Activated CD4-positive, CD25-positive, alpha-beta regulatory T cell treated with anti-CD3 and anti-CD28 coated beads, Interleukin-2, amount 50 U/mL, for 72 hours (primary cell): ENCODE data around the gene NR3C2.

Experiments
- DNase-seq: peaks from one replicate; pipeline ENCODE4 v3.0.0; 2021

Gene NR3C2

DNA sequence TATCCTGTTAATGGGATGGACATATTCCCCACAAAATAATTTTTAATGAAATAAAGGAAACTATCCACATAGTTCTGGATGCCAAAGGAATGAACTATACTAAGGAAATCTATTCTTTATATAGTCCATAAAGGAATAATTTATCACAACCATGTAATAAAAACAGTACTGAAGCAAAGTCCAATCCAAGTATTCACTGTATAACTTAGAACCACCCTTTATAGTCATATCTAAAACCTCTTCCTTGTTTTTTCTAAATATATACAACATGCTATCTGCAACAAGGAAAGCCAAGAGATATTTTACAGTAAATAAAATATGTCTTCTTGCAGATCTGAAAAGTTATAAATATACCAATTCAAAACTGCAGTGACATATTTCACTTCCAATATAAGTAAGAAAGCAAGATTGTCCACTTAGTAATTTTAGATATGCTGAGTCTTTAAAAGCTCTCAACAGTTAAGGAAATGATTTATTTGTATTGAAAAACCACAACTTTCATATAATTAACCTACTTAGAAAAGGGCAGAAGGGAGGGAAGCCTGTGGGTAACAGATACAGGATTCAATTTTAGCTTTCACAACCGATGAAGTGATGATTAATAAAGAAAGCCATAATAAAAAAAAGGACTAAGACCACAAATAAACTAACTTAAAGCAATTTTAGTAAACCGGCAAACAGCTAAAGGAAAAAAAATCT, 8.0 kb downstream of the NR3C2 start:
- DNase-seq, result no peak

DNA sequence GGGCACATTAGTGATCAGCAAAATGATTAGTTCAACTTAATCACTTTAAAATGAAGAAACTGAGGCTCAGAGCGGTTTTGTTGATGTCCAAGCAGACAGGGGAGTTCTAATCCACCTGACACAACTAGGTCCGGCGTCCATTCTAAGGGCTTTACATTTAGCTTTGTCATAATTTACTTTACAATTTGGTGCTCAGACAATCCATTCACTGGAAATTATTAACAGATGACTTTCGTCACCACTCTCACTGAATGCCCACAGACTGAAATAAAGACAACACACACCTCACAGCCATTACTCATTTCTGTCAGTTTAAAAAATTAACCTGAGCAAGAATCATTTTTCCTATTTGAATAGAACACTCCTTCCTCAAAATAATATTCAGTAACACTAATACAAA, 10.8 kb downstream of the NR3C2 start:
- DNase-seq, result no peak

DNA sequence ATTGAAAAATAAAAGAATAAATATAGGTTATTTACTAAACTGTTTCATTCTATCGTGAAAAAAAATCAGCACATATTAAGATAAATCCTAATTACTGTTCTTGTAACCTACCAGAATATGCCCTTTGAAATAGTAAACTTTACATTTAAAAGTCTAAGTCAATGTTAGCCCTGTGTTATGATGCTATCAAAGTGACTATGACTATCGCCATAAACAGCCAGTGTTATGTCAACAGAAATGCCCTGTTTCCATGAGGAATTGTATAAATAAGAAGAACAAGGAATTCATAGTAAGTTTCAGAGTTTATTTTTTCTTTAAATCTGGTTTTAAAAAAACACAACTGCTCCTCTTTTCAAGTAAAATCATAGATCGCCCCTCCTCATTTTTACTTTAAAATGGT, 11.4 kb downstream of the NR3C2 start:
- DNase-seq, result no peak

DNA sequence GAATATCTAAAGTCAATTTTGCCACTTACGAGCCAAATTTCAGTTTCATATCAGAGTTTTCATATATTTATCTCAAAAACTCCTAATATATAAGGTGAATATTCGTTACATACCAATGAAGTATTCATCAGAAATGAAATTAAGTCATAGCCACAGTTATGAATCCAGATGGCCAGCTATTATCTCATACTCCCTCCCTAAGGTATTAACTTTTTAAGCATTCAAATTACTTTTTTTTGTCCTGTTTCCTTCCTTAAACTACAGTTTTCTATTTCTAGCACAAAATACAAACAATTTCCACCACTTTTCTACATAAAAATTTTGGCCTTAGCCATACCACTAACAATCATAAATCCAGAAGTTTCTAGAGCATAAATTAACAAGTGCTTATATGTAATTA, 13.0 kb downstream of the NR3C2 start:
- DNase-seq, result no peak

DNA sequence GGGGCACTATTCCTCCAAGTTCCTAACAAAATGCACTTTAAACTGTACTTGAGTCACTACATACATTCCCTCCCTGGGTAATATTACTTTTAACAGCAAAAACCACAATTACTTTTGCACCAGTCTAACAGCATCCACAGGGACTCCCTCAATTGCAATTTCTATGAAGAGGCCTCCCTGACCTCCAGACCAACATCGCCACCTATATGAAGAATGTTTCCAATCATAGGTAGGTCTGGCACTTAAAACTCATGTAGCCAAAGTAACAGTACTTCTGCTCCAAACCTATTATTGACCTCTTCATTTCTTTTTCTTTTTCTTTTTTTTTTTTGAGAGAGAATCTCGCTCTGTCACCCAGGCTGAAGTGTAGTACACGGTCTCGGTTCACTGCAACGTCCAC, 15.6 kb downstream of the NR3C2 start:
- no peak for DNase-seq

DNA sequence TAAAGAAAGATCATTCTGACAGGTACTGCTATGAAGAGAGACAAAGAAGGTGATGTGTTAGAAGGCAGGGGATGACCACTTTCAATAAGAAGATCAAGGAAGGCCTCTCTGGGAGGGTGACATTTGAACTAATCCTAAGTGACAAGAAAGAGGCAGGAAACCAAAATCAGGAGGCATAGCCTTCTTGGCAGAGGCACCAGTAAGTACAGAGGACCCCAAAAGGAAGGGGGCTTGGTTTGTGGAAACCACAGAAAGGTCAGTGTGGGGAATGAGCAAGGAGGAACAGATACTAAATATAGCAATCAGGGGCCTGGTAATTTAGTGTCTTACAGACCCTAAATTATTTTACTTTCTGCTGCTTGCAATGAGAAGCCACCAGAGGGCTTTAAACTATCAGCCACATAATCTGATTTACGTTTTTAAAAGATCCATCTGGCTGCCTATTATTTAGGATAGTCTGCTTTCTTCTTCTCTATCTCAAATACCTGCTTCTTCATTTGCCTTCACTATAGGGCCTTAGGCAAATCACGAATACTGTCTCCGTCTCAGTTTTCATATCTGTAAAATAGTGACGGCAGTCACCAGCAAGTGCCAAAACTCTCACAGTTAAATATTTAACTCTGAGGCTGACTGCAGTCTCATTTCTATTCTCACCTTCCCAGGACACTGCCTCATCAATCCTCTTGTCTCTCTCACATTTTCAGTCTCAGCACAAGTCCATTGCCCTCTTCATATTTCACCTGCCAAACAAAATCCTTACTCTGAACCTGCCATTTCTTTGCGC, 16.7 kb downstream of the NR3C2 start:
- no peak for DNase-seq

DNA sequence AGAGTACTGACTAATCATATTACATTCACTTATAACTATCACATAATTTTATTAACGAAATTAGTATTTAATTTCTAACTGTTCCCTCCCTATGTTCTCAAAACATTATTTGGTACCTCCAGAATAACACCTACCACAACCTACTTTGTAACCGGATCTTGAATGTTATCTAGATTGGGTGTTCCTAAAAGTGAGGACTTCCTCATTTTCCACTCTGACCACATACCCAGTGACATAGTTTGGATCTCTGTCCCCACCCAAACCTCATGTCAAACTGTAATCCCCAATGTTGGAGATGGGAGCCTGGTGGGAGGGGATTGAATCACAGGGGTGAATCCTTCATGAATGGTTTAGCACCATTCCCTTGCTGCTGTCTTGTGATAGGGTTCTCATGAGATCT, 21.8 kb downstream of the NR3C2 start:
- DNase-seq, result no peak

DNA sequence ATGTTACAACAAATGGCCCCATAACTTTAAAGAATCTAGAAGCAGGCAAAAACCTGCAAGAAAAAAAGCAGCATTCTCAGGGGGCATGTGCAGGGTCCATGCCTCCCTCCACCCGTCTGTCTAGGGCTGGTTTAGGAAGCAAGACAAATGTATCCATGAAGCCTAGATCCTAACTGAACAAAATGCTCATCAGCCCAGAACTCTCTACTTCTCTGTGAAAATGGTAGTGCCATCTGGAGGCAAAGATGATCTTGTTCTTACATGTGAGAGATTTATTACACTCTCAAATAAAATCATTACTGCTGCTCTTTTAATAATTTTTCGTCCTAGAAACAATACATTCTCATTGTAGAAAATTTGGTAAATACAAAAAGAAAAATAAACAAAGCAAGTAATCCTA, 26.7 kb downstream of the NR3C2 start:
- DNase-seq, result no peak

DNA sequence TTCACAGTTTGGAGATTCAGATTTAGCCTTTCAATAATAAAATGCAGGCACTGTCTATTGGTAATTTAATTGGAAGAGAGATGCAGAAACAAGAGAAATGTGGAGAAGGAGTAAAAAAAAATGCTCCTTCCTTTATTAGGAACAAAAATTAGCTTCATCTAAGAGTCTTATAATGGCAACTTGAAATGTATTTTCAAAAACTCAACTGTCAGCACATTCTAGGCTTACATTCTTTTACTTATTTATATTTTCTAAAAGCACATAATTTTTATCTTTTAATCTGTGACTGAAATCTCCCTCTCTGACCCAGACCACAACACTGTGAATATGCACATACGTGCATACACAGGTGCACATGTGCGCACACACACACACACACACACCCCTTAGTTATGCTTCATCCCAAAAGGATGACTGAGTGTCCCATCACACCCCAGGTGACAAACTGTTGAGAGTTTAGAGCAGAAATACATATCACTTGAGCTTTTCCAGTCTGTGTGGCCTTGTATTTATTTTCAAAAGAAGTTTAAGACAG, 29.7 kb downstream of the NR3C2 start:
- no peak for DNase-seq

DNA sequence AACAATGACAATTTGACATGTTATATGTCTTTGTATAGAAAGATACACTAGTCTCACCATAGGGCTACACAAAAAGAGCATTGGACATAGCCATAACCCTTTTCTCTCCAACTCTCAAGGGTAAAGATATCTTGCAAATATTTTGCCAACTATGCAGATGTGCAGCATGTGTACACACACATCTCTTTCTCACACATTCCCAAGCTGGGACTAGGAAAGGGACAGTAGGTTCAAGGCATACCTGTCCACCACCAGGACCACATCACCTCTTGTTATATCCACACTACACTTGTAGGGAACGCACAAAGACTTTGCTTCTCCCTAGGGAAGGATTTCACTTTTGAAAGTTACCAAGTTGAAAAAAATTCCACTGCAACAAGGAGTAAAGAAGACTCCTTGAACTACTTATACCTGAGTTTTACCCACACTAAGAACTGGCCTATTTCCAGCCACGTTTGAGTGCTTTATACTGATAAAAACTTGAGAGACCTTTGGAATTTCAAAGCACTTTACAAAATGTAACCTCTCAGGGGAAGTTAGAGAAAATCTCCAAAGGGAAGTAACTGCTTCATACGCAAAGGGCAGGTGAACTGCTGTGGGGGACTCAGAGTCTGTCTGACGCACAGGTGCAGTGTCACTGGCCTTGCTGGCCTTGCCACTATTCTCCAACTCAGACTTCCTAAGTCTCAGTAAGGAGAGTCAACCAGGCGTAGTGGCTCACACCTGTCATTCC, 36.9 kb downstream of the NR3C2 start:
- DNase-seq, result no peak

DNA sequence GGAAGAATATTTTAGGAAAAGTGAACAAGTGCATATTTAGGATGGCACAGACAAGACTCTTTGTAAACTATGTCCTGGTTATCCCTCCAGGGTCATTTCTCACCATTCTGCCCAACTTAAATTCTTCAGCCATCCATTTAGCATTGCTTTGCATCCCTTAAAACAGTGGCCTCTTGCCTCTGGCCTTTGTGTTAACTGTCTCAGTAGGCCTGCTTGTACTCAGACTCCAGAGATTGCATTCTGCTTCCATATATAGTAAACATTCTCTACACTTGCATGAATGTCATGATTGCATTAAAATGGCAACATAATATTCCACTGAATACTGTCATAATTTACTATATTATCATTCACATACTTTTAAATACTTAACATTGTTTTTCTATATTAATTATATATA, 43.2 kb downstream of the NR3C2 start:
- DNase-seq, result no peak

DNA sequence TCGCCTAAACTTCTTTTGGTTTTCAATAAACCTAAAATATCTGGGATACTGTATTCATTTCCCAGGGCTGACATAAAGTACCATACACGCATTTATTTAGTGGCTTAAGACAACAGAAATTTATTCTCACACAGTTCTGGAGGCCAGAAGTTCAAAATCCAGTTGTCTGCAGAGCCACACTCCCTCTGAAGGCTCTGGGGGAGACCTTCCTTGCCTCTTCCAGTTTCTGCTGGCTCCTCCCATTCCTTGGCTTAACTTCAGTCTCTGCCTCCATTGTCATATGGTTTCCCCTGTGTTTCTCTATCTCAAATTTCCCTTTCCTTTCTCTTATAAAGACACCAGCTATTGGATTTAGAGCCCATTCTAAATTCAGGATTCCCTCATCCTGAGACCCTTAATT, 44.4 kb downstream of the NR3C2 start:
- DNase-seq, result no peak

DNA sequence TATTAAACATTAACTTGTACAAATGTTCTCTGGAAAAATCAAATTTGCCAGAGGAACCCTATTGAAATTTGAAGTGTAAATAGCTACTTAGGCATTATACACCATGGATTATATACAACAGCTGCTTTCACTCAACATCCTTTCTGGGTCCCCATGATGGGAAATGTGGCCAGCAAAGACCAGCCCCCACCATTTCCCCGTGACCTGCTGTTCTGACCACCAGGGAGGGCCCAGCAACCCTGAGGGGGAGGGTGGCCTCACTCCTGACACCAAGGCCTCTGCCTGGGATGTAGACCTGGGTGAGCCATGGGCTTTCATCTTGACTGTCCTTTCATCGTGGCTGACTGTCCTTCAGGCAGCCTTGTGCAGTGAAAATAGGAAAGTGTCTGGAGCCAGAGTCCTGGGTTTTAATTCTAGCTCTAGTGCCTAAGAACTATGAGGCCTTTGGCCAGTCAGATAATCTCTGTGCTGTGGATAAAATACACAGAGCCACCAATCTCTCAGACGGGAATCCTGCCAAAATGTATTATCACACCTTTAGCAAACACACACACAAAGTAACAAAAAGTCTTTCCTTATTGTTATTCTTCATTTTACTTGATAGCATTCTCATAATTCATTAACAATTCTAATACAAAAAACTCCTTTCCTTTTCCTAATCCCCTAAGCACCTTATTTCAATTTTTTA, 45.1 kb downstream of the NR3C2 start:
- no peak for DNase-seq

DNA sequence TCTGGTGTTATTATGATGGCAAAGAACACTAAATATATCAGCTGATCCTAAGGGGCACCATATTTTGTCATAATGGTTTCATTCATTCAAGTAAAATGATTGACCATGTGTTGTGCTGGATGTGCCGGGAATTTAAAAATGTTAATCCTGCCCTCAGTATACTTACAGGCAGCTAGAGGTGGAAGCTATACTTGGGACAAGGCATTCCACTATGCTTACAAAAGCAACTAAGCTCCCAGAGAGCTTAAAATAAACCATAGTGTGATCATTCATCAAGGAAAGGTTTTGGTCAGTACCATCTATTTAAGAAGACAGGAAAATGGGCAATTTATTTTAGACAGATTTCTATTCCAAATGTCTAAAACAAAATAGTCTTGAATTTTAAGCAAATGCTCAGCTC, 46.4 kb downstream of the NR3C2 start:
- DNase-seq, result no peak

DNA sequence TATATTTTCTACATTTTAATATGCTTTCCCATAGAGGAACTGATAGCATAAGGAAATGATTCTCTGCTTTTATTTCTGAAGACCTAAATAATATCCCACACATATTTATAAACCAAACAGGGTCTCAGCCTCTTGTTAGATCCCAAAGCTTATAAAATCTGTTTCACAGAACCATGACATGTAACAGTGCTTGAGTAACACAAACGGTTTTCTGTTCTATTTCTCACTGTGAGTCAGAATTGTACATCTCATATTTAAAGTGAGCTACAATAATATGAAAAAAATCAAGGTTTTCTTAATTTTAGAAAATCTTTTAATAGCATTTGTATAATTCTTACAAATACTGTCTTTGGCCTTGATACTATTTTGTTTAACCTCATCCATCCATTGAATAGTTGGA, 51.2 kb downstream of the NR3C2 start:
- DNase-seq, result no peak

DNA sequence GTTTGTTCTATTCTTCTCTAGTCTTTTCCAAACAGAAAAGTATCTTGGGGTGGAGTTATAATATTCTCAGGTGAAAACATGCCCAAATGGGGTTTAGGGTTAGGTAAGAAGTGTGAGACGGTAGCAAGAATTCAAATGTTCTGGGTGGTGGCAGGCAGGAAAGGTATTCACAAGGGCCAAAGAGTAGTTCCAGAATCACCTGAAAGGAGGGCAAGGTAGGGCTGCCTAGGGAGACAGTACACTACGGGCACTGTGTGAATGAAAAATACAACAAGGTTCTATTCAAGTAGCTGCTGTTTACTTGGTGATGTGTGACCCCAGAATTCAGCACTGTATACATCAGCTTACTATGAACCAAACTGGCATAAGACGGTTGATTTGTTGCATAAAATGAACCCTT, 51.9 kb downstream of the NR3C2 start:
- DNase-seq, result no peak

DNA sequence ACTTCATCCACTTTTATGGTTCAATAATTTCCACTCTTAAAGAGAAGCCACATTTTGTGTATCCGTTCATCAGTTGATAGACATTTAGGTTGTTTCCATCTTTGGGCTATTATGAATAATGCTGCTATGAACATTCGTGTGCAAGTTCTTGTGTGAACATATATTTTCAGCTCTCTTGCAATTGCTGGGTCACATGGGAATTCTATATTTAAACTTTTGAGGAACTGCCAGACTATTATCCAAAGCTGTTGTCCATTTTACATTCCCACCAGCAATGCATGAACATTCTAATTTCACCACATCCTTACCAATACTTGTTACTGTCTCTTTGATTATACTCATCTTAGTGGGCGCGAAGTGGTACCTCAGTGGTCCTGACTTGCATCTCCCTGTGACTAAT, 61.9 kb downstream of the NR3C2 start:
- DNase-seq, result no peak

DNA sequence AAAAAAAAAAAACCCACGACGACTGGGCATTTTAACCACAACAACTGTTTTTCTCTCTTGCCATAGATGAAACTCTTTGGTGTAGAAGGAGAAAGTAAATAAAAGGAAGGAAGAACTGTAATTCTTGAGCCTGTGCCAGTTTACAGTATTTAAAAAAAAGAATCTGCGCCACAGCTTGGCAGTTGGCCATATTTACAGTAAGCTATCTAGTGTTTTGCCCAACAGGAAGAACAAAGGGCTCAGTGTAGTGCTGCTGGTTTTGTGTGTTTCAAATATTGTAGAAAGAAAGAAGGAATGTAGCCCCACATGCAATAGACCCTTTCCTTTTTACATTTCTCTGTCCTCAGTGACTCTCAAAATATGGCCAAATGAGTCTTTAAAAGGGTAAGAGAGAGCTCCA, 66.1 kb downstream of the NR3C2 start:
- DNase-seq, result no peak

DNA sequence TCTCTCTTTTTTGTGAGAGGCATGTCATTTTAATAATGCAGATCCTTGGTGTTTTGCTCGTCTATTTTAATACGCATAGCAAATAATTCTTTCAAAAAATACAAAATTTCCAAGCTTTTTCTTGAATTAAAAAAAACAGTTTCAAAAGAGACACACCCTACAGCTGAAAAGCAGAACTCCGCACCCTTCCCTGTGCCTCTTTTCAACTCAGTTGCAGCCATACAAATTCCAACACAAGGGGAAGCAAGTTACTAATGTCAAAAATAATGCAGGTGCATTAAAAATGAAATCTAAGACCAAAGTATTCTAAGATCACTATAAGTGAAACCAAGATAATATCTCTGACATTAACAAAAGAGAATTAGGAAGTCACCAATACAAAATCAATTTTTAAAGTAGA, 66.6 kb downstream of the NR3C2 start:
- DNase-seq, result no peak

DNA sequence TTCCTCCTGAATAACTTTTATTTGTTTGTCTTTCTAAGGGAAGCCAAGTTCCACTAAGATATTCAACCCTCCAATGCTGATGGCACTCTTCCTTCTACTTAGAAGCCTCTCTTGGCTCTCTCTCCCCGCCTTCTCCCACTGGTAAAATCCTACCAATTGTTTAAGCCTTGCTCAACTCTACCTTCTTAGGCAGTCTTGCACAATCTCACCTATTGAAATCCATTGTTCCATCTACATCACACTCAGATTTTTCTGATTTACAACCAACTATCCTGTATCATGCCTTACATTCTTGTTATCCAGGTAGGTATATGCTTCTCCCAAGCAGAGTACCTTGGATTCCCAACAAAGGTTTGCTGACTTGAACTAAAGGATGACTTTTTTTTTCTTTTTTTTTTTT, 69.1 kb downstream of the NR3C2 start:
- DNase-seq, result no peak

DNA sequence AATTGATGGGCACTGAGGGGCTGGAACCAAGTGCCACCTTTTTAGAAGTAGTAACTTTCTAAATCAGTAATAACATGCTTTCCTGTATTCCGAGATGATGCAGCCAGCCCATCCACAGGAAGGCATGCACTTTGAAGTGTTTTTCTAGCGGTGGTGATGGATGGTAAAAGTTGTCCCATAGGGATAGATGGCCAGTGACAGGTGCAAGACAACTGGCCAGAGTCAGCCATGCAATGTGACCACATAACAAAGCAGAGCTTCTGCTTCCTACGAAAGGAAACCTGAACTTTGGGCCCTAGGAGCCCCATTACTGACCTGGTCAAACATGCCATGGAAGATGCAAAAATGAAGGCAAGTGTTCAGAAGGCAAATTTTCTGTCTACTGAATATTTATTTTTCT, 72.3 kb downstream of the NR3C2 start:
- DNase-seq, result no peak

DNA sequence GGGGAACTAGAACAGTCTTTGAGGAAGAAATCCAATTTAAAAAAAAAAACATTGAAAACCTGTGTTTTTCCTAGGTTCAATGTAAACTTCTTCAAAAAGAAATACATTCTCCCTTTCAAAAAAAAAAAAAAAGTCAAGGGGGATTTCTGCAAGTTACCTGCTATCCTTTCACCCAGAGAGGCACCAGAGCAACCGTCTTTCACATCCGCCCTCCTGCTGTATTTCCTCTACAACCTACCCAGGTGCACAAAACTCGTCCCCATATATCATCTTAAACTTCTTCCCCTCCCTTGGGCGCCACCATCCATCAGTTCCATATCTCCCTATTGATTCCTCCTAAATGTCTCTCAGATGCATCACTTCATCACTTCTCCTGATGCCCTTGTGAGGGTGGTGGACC, 74.5 kb downstream of the NR3C2 start:
- DNase-seq, result no peak

DNA sequence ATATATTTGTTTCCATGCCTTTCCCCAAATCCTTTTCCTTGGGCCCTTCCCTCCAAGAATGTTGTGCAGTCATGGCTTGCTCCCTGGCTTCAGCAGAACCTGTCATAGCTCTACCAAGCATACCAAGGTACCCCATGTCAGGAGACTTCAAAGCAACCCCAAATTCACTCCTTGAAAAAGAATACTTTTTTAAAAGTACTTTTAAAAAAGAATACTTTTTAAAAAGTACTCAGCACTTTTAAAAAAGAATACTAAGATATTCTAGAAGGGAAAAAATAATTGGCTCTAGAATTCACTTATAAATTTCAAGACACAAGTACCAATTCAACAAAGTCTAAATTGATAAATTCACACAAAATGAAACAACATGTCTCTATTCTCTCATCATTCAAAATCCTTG, 76.0 kb downstream of the NR3C2 start:
- DNase-seq, result no peak
